Aorta (tissue), 5 donors: ENCODE measurements around the gene REC8. TPM values are rescaled to one million over a fixed set of nuclear protein-coding genes. Genes with fewer than 3 reads are reported as not detected.

Experiments used
- ATAC-seq: fragments of 200-7000 bp; cut with Tn5 transposase; one replicate; pipeline ENCODE4 v1.9.1; 2022; ENCODE audit warnings: moderate library complexity; ENCODE audit not compliant: low FRiP score
- DNase-seq, 2 donors: peaks; one replicate each; pipeline ENCODE4 v3.0.0-alpha.2; 2020
- H3K27ac ChIP-seq, 2 donors: one replicate each; pipeline ENCODE4 v1.5.1; 2013; ENCODE audit warnings: low read length in 2 of 2, mild to moderate bottlenecking in 2 of 2, moderate library complexity in 2 of 2, control low read depth in 1 of 2, inconsistent platforms in 1 of 2, low read depth in 1 of 2
- H3K27me3 ChIP-seq, 2 donors: one replicate each; pipeline ENCODE4 v1.6.1; 2013; ENCODE audit warnings: control low read depth in 1 of 2, low read length in 1 of 2, mild to moderate bottlenecking in 1 of 2, moderate library complexity in 1 of 2; ENCODE audit not compliant: insufficient read depth in 2 of 2, control insufficient read depth in 1 of 2
- H3K36me3 ChIP-seq, 2 donors: one replicate each; pipeline ENCODE4 v1.6.1; 2013; ENCODE audit warnings: control low read depth in 1 of 2, low read length in 1 of 2, mild to moderate bottlenecking in 1 of 2; ENCODE audit not compliant: insufficient read depth in 2 of 2, control insufficient read depth in 1 of 2
- H3K4me1 ChIP-seq, 2 donors: one replicate each; pipeline ENCODE4 v1.6.1; 2013; ENCODE audit warnings: low read length in 2 of 2, control low read depth in 1 of 2, mild to moderate bottlenecking in 1 of 2, moderate library complexity in 1 of 2; ENCODE audit not compliant: insufficient read depth in 2 of 2, control insufficient read depth in 1 of 2
- H3K4me3 ChIP-seq, 2 donors: one replicate each; pipeline ENCODE4 v1.5.1; 2013; ENCODE audit warnings: low read length in 2 of 2, control low read depth in 1 of 2, mild to moderate bottlenecking in 1 of 2
- H3K9me3 ChIP-seq: one replicate; pipeline ENCODE4 v1.6.1; 2013; ENCODE audit warnings: mild to moderate bottlenecking, low read length; ENCODE audit not compliant: control insufficient read depth
- WGBS, 2 donors: extraction: QIAGEN DNeasy Blood & Tissue Kit; methylation state at CpG; one replicate each; pipeline ENCODE4 v1.1.7; 2013; 5-methylcytosine and 5-hydroxymethylcytosine counted together
- intact Hi-C, 2 donors: fragments of 100-400 bp; cut with DNase I; formaldehyde crosslinking; loops; one replicate each; pipeline versions ENCODE4 v1.14.2 to v1.15.0; 2022
- polyA plus RNA-seq, 2 donors: library from polyadenylated mRNA; stranded (reverse); fragments of 200-250 nt; gene quantifications; one replicate each; pipeline ENCODE4 v1.2.3, GENCODE V29; 2013
- total RNA-seq, 2 donors: library from RNA; stranded (reverse); fragmentation: NEBNext Ultra II Directional; extraction: Animal tissue kit (Norgen Biotek cat#: 25700); gene quantifications; one replicate each; pipeline ENCODE4 v1.2.1, GENCODE V29; 2021
- donor health status: healthy with polysubstance abuse.
- donor health status: Bipolar disorder and iron deficiency.
- donor health status: DM: no; HTN: no; CAD: no.
- donor health status: DM: no; HTN: no; CAD: no.
- donor health status: DM: yes; HTN: yes; CAD: no.

The REC8 gene
- total and polyA plus RNA-seq, 4 donors, result 2.4 to 18.1 (median 10.7) TPM

DNA sequence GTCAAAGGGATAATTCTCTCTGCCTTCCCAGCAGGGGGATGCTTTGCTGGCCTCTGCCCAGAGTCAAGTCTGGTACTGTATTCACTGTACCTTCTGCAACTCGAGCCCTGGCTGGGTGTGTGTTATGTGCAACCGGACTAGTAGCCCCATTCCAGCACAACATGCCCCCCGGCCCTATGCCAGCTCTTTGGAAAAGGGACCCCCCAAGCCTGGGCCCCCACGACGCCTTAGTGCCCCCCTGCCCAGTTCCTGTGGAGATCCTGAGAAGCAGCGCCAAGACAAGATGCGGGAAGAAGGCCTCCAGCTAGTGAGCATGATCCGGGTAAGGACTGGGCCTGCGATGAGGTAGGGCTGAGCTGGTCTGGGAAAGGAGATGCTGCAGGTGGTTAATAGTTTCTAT is 21.3 kb upstream of the REC8 start:
- Histone ChIP-seq H3K9me3 (no peaks in the 10 kb centered on the region), H3K36me3 (peaks cover 5 to 8% of the 10 kb centered on the region in 2 donors), H3K4me1 (no peaks in the 10 kb centered on the region), H3K27me3 (no peaks in the 10 kb centered on the region), H3K4me3 (no peak overlapping the region), H3K27ac (no peak overlapping the region)
- WGBS, 2 donors, result 86 to 90% methylated on average over 9 of the region's 9 CpGs
- no peak for DNase-seq
- ATAC-seq, result no peak
- intact Hi-C loops, result no loop called here

DNA sequence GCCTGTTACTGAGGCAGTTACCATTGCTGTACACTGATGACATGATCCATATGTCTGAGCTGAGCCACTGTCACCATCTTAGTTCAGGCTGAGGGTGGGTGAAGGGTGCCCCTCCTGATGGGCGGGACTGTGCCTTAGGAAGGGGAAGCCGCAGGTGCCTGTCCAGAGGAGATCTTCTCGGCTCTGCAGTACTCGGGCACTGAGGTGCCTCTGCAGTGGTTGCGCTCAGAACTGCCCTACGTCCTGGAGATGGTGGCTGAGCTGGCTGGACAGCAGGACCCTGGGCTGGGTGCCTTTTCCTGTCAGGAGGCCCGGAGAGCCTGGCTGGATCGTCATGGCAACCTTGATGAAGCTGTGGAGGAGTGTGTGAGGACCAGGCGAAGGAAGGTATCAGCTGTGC is 20.9 kb upstream of the REC8 start:
- ATAC-seq (no peak), DNase-seq (no peak)
- H3K9me3 ChIP-seq, result no peaks in the 10 kb centered on the region
- no peaks in the 10 kb centered on the region for H3K4me1 ChIP-seq
- H3K4me3 ChIP-seq, result no peak overlapping the region
- H3K27ac ChIP-seq, result no peak overlapping the region
- 82 to 85% methylated on average over 9 of the region's 9 CpGs for WGBS, 2 donors
- intact Hi-C loops, result no loop called here
- no peaks in the 10 kb centered on the region for H3K27me3 ChIP-seq
- peaks cover 5 to 11% of the 10 kb centered on the region in 2 donors for H3K36me3 ChIP-seq

DNA sequence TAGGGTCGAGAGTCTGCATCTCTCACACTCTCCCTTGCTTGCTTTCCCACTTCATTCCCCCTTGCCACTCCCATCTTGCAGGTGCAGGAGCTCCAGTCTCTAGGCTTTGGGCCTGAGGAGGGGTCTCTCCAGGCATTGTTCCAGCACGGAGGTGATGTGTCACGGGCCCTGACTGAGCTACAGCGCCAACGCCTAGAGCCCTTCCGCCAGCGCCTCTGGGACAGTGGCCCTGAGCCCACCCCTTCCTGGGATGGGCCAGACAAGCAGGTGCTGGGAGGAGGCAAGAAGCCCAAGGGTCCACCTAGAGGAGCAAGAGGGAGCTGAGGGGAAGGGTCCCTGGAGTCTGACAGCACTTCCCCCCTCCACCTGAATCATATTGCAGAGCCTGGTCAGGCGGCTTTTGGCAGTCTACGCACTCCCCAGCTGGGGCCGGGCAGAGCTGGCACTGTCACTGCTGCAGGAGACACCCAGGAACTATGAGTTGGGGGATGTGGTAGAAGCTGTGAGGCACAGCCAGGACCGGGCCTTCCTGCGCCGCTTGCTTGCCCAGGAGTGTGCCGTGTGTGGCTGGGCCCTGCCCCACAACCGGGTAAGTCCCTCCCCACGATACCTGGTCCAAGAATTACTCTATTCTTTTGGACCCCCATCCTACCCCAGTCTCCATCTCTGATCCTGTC is 20.3 kb upstream of the REC8 start:
- DNase-seq (peak in 1 of 2 donors; percentile 68), ATAC-seq (no peak)
- H3K27ac ChIP-seq, result no peak overlapping the region
- intact Hi-C loops, result no loop called here
- H3K27me3 ChIP-seq, result no peaks in the 10 kb centered on the region
- no peaks in the 10 kb centered on the region for H3K9me3 ChIP-seq
- no peak overlapping the region for H3K4me3 ChIP-seq
- H3K36me3 ChIP-seq, result peaks cover 5 to 11% of the 10 kb centered on the region in 2 donors
- H3K4me1 ChIP-seq, result no peaks in the 10 kb centered on the region
- WGBS, 2 donors, result 92 to 94% methylated on average over 16 of the region's 16 CpGs

DNA sequence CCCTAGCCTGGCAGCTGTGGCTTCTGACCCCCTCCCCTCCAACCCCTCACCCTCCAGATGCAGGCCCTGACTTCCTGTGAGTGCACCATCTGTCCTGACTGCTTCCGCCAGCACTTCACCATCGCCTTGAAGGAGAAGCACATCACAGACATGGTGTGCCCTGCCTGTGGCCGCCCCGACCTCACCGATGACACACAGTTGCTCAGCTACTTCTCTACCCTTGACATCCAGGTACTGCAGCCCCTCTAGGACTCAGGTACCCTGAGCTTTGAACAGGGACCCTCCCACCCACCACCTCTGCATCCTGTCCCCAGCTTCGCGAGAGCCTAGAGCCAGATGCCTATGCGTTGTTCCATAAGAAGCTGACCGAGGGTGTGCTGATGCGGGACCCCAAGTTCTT is 16.8 kb upstream of the REC8 start:
- Histone ChIP-seq H3K9me3 (no peaks in the 10 kb centered on the region), H3K27me3 (no peaks in the 10 kb centered on the region), H3K4me1 (no peaks in the 10 kb centered on the region), H3K36me3 (peaks cover 5 to 16% of the 10 kb centered on the region in 2 donors), H3K27ac (no peak overlapping the region), H3K4me3 (no peak overlapping the region)
- no peak for DNase-seq
- ATAC-seq, result no peak
- WGBS, 2 donors, result 92 to 94% methylated on average over 10 of the region's 10 CpGs
- intact Hi-C loops, result no loop called here

- H3K4me1 ChIP-seq, result no peaks in the 10 kb centered on the region
- H3K27me3 ChIP-seq, result no peaks in the 10 kb centered on the region
- no peaks in the 10 kb centered on the region for H3K9me3 ChIP-seq
- DNase-seq (no peak), ATAC-seq (no peak)
- no peak overlapping the region for H3K27ac ChIP-seq
- peaks cover 5 to 14% of the 10 kb centered on the region in 2 donors for H3K36me3 ChIP-seq
- intact Hi-C loops, result no loop called here
- no peak overlapping the region for H3K4me3 ChIP-seq
- WGBS, 2 donors, result 89 to 91% methylated on average over 1 of the region's 1 CpG
Measured at GRCh38 chr14:24156840-24157239, 15.0 kb upstream of the REC8 start.

- intact Hi-C loops, result no loop called here
- no peaks in the 10 kb centered on the region for H3K27me3 ChIP-seq
- H3K36me3 ChIP-seq, result peaks cover 5 to 14% of the 10 kb centered on the region in 2 donors
- no peak for DNase-seq
- ATAC-seq, result no peak
- WGBS, 2 donors, result 91 to 92% methylated on average over 12 of the region's 12 CpGs
- H3K4me1 ChIP-seq, result no peaks in the 10 kb centered on the region
- H3K9me3 ChIP-seq, result no peaks in the 10 kb centered on the region
- H3K27ac ChIP-seq, result no peak overlapping the region
- H3K4me3 ChIP-seq, result no peak overlapping the region
Measured at GRCh38 chr14:24157331-24157730, 14.5 kb upstream of the REC8 start.

GRCh38 chr14:24159777-24160498 is 11.9 kb upstream of the REC8 start:
- intact Hi-C loops, result loop anchor here in 1 of 2 donors (2.0 to 10.0 kb wide), 2 partner anchors 29 to 45 kb away; partner anchors contain the start of genes DCAF11, IPO4 and NRL
- DNase-seq (no peak), ATAC-seq (no peak)
- no peaks in the 10 kb centered on the region for H3K9me3 ChIP-seq
- H3K27ac ChIP-seq, result no peak overlapping the region
- no peaks in the 10 kb centered on the region for H3K27me3 ChIP-seq
- H3K36me3 ChIP-seq, result peaks cover 8 to 14% of the 10 kb centered on the region in 2 donors
- no peaks in the 10 kb centered on the region for H3K4me1 ChIP-seq
- 84 to 87% methylated on average over 11 of the region's 11 CpGs for WGBS, 2 donors
- H3K4me3 ChIP-seq, result no peak overlapping the region

DNA sequence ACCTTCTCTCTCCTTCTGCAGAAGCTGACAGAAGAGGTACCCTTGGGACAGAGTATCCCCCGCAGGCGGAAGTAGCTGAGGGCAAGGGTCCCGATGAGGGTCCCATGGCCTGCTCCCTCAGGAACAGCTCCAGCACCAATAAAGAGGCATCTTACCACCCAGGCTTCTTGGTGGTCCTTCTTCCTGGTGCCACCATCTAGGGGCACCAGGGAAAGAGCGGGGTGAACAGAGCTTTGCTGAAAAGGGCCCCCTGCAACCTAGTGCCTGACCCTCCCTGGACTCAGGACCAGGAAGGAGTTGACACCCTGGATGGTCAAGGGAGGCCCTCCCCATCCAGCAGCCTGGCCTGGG is 11.4 kb upstream of the REC8 start:
- Histone ChIP-seq H3K4me3 (no peak overlapping the region), H3K27ac (peak overlapping the region in 1 of 2 donors; percentile 10), H3K4me1 (no peaks in the 10 kb centered on the region), H3K9me3 (no peaks in the 10 kb centered on the region), H3K36me3 (peaks cover 10 to 13% of the 10 kb centered on the region in 2 donors), H3K27me3 (no peaks in the 10 kb centered on the region)
- ATAC-seq (peak; percentile 13), DNase-seq (no peak)
- WGBS, 2 donors, result 85 to 90% methylated on average over 4 of the region's 4 CpGs
- intact Hi-C loops, result loop anchor here in 1 of 2 donors (2.0 to 10.0 kb wide), 2 partner anchors 28 to 46 kb away; partner anchors contain the start of genes DCAF11, IPO4 and NRL
